Measurements from ENCODE around the gene RAC2.

Gene RAC2

GRCh38 chr22:37218771-37219411 lies 25.2 kb downstream of the RAC2 start:
- no peak for FAIRE-seq

GRCh38 chr22:37218399-37218770 lies 25.7 kb downstream of the RAC2 start:
- no peak for FAIRE-seq

- no peak for FAIRE-seq
These were observed 28.2 kb downstream of the RAC2 start for GRCh38 chr22:37215890-37216289.

- no peak for FAIRE-seq
These were observed 29.4 kb downstream of the RAC2 start for GRCh38 chr22:37214731-37215030.

DNA sequence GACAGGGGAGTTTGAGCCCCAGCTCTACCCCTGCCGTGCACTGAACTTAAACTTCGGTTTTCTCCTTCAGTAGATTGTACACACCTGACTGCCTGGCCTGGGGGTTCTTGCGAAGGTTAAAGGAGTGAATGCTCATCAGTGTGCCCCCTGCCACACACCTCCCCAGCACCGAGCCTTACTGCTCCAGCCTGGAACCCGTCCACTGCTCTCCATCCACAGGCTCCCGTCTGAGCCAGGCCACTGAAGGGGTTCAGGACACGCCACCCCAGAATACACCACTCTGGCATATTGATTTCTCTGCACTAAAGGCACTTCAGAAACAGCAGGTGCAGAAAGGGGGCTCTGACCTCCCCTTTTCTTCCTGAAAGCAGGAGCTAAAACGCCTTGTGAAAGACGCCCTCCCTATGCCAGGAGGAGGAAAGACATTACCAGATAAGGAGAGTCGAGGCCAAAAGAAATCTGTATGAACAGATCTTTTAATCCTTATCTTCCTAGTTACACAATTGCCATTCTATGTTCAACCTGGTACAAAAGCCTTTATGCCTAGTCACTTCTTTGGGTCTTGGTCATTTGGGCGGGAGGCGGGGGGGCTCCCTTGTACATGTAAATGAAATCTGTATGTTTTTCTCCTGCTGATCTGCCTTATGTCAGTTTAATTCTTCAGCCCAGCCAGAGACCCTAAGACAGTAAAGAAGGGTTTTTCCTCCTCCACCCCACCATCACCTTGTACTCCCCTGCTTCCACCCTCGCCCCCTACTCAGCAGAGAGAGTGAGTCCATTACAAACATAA lies 29.9 kb downstream of the RAC2 start:
- no peak for FAIRE-seq

DNA sequence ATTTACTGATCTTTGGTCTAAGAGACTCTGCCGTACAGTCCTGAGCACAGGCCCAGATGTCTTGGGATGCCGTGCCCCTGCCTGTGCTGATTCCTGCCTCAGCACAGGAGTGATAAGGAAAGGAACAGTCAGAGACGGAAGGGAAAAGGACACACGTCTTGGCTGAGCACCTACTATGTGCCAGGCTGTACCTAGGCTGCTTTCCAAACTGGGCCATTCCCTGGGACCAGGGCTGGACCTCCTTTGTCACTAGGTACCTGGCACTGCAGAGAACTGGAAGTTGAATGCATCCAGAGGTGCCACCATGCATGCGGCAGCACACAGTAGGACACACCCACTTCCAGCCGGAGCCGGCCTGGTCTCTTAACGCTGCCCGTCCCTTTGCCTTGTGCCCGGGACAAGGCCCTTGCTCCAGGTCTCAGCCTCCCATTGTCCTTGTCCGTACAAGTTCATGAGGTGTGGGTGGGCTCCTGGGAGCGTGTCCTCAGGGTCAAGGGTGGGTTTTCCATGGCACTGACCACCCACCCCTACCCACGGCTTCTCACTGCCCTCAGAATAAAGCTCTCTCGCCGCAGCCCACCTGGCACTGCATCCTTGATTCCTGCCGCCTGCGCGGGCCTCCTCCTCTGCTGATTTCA lies 30.7 kb downstream of the RAC2 start:
- no peak for FAIRE-seq

DNA sequence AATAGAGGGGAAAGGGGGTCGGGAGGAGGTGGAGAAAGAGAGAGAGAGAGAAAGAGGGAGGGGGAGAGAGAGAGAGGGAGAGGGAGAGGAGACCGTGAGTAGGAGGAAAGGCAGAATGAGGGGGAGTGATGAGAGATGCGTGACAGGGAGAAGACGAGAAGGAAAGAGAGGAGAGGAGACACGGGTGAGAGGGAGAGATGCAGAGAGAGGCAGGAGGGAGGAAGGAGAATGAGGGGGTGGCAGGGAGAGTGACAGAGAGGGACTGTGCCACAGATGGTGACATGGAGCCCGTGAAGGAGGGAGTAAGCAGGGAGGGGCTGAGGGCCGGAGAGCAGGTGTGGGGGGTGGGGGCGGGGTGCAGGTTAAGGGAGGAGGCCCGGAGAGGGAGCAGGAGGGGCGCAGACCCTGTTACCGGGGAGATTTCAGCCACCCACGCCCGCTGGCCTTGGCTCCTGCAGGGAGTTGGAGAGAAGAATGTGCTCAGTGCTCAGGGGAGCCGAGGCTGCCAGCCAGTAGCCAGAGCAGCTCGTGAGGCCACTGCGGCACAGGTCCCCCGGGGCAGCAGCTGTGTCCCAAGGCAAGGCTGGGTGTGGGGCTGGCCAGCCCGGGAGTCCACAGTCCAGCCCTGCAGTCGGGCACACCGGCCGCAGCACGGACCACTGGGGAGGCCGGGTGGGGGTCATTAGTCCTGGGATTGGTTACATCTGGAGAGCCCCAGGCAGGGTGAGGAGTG lies 31.7 kb downstream of the RAC2 start, which contains the start of gene SSTR3:
SSTR3 (minus strand) TSS at position 304 of the 733 bp plus-strand sequence. CDS start 4,674 bp downstream, outside the sequence.
- FAIRE-seq, result no peak

GRCh38 chr22:37211866-37212173 lies 32.2 kb downstream of the RAC2 start:
- FAIRE-seq, result no peak

- FAIRE-seq, result no peak
These were observed 32.8 kb downstream of the RAC2 start for GRCh38 chr22:37211075-37211865.

GRCh38 chr22:37210041-37210803 lies 33.8 kb downstream of the RAC2 start:
- FAIRE-seq, result no peak

GRCh38 chr22:37209140-37209845 lies 34.8 kb downstream of the RAC2 start:
- FAIRE-seq, result no peak

GRCh38 chr22:37208401-37209139 lies 35.5 kb downstream of the RAC2 start:
- FAIRE-seq, result no peak

DNA sequence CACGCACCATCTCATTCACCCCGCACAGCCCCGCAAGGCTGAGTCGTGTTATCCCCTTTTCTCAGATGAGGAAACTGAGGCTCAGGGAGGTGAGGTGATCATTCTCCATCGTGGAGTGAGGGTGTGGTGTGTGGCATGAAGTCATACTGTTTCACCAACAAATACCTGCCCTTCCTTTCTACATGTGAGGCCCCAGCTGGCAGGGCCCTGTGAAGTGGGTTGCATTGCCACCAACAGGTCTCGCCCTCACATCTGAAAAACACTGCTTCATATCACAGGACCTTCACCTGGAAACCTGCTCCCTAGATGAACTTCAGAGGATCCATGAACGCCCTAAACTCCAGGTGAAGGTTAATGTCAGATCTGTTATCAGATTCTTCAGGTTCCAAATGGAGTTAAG lies 36.1 kb downstream of the RAC2 start:
- no peak for FAIRE-seq

DNA sequence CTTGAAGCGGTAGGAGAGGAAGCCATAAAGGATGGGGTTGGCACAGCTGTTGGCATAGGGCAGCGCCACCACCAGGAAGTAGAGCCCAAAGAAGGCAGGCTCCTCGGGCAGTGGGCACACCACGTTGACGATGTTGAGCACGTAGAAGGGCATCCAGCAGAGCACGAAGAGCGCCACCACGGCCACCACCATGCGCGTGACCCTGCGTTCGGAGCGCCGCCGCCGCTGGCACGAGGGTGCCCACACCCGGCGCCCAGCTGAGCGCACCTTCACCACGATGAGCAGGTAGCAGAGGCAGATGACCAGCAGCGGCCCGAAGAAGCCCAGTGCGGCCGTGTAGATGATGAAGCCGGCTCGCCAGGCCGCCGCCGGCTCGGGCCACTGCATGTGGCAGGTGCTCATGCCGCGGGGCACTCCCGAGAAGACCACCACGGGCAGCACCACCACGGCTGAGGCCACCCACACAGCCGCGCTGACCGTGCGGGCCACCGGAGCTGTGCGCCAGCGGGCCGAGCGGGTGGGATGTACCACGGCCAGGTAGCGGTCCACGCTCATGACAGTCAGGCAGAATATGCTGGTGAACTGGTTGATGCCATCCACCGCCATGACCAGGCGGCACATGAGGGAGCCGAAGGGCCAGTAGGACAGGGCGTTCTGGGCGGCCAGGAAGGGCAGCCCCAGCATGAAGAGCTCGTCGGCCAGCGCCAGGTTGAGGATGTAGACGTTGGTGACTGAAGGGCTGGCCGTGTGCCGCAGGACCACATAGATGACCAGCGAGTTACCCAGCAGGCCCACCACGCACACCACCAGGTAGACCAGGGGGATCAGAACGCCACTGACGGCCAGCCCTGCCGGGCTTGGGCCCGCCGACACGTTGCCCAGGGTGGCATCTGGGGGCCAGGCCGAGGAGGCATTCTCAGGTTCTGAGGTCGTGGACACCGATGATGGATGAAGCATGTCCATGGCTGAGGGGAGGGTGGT lies 36.9 kb downstream of the RAC2 start:
- no peak for FAIRE-seq

DNA sequence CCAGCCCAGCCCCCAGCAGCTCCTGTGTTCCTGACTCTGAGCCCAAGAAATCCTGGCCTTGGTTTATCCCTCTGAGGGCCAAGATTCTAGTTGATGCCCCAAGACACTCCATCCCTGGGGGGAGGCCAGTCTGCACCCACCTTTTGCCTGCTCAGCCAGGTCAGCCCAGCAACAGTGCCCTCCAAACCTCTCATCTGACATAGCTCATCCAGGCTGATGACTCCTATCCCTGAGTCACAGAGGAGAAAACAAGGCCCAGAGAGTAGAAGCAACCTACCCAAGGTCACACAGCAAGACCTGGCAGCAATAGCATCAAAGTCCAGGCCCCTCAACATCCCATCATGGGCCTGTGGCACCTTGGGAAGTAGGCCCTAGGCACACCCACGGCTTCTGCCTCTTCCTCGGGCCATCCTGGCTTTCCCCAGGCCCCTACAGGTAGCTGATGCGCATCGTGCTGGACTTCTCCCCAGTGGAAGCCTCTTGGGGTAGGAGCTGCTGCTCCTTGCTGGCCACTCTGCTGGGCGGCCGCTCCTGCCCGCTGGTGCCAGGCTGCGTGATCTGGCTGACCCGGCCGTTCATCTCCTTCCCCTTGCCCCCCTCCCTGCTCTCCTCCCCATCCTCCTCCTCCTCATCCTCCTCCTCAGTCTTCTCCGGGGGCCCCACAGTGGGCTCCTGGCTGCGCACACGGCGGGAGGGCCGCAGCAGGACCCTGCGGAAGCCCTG lies 37.8 kb downstream of the RAC2 start:
- no peak for FAIRE-seq

- FAIRE-seq, result no peak
These were observed 39.0 kb downstream of the RAC2 start for GRCh38 chr22:37205046-37205445.

GRCh38 chr22:37204045-37204655 lies 39.9 kb downstream of the RAC2 start:
- FAIRE-seq, result no peak

Data from colon (tissue), 2 donors.